Activated CD4-positive, alpha-beta T cell treated with anti-CD3 and anti-CD28 coated beads, Interleukin-2, Interleukin-6, amounts not matched to agents 100 ng/mL and 50 ng/mL, durations not matched to agents 16 hours and 8 hours (primary cell): ENCODE results near the gene KCNG2.

Experiments used
- DNase-seq: peaks from one replicate; pipeline ENCODE4 v3.0.0-alpha.2; 2020

Gene KCNG2

DNA sequence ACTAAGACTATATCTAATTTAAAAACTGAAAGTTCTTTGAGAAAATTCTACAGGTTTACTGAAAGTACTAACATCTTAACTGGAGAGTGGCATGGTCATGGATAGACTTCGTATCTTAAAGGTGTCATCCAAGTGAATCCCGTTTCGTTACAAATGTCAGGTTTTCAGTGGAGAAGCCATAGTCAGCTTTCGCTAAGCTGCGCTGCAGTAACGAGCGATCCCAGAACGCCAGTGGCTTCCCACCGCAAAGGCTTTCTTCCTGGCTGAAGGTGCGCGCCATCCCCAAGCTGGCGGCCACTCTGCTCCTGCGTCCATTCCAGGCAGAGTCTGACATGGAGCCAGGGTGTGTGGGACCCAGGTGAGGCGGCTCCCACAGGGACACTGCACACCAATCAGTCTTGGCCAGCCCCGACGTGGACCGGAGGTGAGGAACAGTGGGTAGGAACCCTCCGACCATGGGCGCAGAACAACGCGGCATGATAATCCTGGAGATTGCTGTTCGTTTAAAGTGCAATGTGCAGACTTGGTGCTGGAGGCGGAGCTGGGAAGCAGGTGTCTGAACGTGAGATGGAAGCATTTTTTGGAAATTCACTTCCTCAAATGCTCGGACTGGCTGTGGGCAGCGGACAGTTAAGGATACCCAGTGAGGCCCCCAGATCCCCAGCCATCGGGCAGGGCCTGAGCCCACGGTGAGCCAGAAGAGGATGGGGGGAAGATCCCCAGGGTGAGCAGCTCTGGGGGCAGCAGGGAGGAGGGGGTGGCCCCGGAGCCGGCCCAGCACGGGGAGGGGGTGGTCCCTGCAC is 27.8 kb upstream of the KCNG2 start:
- DNase-seq, result no peak

DNA sequence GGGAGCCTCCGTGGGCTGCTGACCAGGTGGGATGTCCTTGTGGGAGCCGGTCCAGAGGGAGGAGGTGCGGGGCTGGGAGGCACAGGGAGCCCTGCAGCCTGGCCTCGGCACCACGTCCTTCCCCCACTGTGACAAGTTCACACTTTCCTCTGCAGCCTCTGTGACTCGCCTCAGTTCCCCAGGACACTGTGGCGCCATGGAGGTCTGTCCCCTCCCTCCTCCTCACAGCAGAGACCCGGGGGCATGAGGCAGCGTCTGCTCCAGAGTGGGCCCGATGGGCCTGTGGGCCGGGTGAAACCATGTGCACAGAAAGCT is 27.3 kb upstream of the KCNG2 start:
- DNase-seq, result no peak

DNA sequence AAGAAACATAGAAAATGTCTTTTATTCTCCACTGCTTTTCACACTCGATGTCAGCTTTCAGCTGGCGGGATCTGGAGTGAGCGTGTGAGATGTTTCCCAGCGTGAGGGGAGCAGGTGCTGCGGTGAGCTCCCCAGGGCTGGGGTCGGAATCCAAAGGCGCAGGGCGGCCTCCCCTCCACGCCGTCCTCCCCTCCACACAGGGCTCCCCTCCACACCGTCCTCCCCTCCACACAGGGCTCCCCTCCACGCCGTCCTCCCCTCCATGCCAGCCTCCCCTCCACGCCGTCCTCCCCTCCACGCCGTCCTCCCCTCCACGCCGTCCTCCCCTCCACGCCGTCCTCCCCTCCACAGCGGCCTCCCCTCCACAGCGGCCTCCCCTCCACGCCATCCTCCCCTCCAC is 26.9 kb upstream of the KCNG2 start:
- DNase-seq, result no peak

DNA sequence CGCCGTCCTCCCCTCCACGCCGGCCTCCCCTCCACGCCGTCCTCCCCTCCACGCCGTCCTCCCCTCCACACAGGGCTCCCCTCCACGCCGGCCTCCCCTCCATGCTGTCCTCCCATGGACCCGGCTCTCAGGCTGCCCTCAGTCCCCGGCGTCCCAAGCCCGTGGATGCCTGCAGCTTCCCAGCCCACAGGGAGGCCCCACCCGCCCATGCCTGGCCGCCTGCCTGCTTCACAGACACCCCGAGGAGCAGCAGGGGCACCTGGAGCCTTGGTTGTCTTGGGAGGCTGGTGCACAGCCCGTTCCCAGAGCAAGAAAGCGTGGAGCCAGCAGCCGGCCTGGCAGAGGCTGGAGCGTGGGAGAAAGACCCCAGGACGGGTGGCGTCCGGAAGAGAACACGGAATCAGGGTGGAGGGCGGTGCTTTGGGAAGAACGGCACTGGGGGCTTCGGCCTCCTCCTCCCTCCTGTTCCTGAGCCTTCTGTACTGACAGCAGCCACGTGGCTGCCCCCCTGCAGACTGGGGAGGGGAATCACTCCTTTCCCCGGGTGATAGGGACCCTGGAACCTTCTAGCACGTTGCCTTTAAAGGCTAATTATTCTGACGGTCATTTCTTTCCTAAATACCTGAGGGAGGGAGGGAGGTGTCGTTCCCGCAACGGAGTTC is 26.2 kb upstream of the KCNG2 start:
- DNase-seq, result no peak

DNA sequence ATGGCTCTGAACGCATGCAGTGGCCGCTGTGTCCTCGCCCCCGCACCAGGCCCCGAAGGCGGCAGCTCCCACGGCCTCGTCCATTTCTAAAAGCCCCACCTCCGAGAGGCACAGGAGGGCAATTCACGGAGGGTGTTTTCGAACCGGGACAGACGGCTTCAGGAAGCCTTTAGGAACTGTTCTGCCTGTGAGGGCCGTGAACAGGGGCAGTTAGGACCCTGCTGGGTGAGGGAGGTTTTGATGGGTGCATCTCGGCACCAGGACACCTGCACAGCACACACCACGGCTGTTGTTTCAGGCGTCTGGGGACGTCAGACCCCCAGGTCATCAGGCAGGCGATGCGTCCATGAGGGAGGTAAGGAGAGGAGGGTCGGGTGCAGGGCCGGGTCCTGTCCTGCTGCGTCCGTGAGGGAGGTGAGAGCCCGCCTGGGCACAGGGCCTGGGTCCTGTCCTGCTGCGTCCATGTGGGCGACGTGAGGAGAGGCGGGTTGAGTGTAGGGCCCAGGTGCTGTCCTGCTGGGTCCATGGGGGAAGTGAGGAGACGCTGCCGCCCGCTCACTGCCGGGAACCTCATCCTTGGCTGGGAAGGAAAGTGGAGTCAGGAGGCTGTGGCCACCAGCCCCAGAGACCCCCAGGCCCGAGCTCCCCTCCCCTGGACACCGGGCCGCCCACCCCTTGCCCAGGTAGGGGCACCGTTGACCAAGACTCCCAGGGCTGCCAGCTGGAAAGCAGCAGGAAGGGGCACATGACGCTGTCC is 25.5 kb upstream of the KCNG2 start:
- DNase-seq, result no peak

DNA sequence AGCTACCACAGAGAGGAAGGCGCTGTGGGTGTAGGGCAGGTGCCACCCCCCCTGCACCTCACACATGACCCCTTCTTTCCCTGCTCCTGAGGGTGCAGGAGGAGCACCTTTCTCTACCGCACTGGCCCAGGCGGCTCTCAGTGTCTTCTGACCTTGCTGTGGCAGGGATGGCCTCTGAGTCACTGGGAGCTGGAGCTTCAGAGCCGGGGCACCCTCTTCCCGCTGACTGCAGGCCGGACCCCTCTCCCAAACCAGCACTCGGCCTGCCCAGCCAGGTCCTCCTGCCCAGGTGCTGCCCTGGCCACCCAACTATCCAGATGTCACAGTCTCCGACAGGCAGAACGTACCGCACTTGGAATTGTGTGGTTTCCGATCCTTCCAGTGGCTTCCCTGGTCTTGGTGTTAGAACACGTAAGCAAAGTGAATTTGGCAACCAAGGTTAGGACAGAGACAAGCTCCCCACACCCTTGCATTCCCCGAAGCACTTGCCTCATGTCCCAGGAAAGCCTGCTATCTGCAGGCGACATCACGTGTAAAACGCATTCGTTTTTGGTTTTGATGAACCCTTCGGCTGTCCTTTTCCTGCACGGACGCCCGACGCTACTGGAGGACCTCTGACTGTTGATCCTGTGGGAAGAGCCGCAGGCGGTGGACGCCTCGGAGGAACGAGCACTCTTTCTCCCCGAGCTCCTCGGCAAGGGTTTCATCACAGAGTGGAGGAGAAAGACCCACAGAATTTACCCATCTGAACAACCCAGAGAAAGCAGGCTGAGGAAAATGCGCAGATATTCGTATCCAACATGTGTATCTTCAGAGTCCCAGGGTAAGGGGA is 24.7 kb upstream of the KCNG2 start:
- no peak for DNase-seq

DNA sequence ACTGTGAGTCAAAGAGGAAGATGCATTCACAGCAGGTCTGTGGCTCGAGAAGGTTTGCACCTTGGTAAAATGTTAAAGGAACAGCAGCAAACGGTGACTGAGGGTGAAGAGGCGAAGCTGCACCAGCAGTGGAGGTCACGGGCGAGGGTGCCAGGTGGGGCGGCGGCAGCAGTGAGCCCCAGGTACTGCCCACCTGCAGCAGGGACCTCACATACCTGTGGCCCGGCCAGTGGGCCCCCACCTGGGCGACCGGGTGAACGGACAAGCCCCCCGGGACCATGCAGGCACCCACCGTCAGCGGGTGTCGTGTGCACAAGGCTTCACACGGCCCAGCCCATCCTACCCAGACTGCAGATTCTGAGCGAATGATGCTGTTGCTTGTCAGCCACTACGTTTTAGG is 23.6 kb upstream of the KCNG2 start:
- no peak for DNase-seq

DNA sequence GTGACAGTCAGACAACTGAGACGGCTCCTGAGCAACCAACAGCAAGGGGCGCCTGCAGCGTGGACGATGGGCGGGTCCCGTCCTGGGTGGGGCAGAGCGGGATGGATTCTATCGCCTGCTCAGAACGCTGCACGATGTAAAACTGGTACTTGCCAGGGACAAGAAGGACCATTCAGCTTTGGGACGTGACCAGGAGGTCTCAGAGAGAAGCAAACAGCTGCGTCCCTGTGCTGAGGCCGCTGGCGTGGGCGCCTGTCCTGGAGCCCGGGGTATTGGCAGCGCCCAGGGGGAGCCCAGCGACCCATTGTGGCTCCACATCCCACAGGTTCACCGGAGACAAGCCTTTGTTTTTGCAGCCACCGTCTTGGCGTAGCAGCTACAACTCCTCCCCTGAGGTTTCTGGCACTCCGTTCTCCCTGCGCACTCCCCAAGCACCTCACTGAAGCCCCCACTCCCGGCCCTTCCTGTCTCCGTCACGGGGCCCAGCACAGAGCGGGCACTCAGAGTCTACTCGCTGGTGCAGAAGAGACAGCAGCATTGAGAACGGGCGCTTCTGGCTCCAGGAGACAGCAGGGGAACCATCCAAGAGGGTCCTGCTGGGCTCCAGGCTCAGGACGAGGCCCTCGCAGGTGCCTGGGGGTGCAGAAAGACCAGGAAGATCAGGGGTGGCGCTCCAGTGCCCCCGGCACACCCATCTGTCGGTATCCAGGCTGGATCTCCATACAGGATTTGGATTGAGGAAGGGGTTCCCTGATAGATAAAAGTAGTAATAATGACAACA is 22.1 kb upstream of the KCNG2 start:
- no peak for DNase-seq

DNA sequence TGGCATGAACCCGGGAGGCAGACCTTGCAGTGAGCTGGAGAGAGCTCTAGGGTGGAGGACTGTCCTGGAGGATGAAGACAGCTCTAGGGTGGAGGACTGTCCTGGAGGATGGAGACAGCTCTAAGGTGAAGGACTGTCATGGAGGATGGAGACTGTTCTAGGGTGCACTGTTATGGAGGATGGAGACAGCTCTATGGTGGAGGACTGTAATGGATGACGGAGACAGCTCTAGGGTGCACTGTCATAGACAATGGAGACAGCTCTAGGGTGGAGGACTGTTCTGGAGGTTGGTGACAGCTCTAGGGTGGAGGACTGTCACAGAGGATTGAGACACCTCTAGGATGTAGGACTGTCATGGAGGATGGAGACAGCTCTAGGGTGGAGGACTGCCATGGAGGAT is 21.1 kb upstream of the KCNG2 start:
- DNase-seq, result no peak

DNA sequence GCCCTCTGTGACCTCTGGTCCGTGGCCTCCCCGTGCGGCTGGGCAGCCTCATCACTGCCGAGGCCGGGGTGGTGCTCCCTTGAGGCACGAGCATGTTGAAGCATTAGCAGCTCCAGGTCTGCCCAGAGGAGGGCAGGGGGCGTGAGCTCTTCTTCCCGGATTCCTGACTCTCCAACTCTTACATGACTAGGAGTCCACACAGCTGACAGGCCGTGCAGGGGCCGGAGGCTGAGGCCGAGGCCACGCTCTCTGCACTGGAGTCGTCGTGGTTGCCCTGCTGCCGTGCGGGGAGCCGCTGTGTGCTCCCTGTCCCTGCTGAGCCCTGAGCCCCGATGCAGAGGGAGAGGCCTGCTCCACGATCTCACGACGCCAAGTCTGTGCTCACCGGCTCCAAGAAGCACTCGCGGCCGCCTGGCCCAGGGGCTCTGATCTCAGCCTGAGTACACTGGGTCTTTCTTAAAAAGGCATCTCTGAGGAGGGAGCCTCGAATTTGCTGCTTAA is 19.4 kb upstream of the KCNG2 start:
- no peak for DNase-seq

DNA sequence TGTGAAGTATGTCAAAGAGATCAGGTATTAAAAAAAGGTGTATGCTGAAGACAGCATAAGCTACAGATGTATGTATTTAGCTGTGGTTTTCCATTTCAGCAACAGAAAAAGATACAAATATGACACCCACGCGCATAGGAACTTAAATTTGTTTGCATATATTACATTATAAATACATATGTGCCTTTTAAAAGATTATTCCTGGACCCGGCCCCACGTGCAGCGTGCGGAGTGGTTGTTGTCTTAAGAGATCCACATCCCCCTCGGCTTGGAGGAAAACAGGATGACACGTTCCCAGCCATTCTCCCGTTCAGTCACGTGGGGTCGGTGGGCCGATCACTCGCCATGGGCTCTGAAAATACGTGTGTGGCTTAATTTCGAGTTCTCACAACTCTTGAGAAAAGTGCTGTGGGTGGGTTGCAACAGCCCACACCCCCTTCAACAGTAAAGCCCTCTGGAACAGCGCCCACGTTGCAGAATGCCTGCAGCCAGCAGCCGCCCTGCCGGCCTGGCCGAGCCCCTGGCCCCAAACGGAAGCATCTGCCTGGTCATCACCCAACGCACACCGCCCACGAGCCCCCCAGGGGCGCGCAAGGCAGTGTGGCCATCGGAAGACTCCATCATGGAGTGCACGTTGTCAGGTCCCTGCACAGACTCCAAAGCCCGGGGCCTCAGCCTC is 18.6 kb upstream of the KCNG2 start:
- no peak for DNase-seq

DNA sequence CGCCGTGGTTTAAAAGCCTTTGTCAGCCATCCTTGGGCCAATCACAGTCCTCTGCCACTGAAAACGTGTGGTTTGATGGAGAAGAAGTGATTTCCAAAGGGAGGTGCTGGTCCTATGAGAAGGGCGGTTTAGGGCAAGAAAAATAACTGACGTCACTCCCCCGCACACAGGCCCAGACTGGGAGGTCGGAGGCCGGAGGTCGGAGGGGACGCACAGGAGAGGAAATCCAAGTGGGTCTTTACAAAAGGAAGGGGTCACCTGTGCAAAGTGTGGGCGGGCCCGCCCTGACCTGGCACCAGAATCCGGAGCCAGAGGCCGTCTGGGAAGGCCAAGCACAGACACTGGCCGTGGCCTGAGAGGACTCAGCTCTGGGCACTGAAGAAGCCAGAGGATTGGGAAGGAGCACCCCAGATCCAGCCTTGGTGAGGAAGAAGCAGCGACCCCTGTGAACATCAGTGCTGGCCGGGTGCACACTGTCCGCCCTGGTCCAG is 18.0 kb upstream of the KCNG2 start:
- DNase-seq, result no peak

DNA sequence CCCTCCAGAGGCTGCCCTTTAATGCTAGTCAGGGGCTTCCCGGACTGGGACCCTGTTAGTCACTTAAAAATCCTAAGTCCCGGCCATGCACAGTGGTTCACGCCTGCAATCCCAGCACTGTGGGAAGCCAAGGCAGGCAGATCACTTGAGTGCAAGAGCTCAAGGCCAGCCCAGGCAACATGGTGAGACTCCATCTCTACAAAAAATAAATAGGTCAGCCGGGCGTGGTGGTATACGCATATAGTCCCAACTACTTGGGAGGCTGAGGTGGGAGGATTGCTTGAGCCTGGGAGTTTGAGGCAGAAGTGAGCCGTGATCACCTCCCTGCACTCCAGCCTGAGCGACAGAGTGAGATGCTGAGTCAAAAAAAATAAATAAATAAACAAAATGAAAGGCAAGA is 17.2 kb upstream of the KCNG2 start:
- DNase-seq, result no peak

DNA sequence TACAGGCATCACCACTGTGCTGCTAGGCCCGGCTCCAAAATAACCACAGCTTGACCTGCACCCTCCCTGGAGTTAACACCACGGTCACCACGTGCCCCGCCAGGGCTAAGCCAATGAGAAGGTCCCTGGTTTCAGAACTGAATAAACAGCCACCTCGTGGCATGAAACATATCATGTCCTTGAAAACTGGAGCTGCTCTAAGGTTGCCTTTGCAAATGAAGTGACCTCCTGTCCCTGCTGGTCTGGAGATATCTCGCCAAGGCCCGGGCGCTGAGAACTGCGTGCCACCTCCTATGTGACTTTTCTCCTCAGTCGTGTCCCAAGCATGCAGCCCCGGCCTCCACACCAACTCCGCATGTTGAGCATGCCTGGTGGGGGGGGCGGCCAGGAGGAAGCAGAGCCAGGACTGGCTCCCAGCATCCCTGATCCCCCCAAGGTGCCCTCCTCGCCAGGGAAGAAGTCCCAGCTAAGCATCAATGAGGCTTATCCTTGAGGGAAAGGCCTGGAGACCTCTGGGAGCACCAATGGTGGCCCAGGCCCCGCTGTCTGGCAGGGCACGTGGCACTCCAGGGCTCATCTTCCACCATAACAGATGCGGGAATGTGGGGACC is 16.3 kb upstream of the KCNG2 start:
- no peak for DNase-seq

DNA sequence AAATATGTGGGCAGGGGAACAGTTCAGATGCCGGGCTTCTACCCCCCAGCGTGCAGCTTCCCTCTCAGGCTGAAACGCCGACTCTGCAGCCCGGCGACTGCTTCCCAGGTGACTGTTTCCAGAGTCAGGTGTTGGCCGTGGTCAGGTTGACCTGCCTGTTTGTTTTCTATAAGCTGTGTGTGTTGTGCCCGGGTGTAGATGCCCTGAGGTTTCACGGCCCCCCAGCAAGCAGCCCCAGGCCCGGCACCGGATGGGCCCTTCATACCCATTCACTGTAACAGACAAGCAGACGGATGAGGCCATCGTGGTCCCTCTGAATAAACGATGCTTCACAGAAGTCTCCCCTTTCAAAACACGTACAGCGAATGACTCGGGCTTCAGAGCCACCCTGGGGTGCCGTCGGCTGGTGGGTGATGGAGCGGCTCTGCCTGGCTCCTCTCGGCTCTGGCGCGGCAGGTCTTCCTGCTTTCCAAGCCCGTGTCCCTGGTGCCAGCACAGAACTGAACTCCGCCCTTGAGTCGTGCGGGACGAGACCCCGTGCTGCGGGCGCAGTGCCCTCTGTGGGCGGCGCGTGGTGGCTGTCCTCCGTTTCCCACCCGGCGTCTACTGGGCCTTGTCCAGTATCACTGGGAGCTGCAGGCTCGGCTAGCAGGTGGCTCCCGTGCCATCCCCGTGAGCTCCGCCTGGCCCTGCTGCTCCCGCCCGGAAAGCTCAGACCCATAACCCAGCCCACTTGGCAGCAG is 15.0 kb upstream of the KCNG2 start:
- DNase-seq, result no peak

DNA sequence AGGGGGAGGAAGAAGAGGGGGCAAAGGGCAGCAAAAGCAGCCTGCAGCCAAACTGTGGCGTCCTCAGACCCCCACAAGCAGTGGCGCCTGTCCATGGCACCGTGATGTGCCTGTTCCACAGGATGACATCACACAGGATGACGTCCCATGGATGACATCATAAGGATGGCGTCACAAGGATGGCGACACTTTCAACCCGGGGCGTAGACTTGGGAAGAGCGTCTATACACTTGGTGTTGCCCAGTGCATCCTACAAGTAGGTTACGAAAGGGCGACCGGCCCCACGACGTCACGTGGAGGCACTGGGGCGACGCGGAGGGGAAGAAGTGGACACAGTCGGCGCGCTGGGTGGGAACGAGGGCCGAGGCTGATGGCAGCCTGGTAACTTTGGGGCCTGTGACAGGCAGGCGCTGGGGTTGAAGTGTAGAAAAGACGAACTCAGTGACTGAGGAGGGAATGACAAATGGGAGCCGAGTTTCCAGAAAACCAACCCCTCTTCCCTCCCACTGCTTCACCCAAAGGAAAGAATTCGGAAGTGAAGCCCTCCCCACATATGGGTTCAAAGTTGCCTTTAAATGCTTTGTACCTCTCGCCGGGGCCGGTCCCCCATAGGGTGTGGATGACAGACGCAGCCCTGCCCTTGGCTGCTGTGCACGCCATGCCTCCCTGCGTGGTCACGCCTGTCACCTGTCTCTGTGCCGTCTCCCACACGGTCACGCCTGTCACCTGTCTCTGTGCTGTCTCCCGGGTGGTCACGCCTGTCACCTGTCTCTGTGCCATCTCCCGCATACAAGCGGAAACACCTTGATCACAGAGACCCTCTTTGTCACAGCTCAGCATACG is 13.4 kb upstream of the KCNG2 start:
- DNase-seq, result no peak

DNA sequence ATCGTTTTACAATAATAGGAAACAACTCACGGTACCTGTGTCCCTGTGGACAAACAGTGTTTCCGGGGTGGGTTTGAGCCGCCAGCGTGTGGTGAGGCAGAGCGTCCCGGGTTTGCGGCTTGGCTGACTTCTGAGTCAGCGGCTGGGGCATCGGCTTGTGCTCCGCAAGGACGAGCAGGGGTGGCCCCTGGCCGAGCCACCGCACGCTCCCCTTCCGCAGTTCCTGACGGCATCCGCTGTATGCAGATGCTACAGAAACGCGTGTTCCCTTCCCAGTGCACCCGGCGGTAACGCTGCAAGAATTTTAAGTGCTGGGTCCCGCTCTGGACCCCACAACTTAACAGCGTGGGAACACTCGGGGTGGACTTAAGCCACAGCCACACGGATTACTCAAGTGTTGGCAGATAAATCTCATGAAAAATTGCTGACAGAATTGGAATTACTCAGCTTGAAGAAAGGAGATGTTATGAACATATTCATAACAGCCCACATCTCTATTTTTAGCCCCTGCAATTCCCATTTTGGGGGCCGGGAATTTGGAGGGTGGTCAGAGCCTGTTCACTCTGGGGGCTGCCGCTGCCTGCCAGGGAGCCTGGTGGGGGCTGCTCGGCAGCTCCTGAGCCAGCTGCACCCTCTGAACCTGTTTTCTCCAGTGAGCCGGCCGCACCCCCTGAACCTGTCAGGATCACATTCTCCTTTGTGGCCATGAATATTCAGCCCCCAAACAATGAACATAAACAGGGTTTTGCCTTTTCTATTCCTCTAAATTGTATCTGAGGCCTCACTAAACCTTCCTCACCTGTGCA is 12.6 kb upstream of the KCNG2 start:
- DNase-seq, result no peak

DNA sequence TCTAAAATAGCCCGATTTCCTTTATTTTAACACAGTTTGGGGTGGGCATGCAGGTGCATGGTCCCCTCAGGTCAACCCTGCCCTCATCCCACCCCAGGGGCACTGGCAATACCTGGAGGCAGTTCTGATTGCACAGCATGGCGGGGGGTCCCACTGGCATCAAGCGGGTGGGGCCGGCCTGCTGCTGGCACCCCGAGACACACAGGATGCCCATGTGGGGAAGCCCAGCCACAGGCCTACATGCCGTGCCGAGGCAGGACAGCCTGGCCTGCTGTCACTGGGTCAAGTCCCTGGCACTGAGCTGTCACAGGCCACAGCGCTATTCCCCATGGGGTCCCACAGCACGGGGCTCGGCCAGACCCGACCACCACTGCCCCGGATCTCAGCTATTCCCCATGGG is 11.9 kb upstream of the KCNG2 start:
- DNase-seq, result no peak
